HG03520 (cell line): Measurements from ENCODE around the gene SRRM2.
A peak's percentile ranks its signal among the peaks of the same experiment; 100 is the strongest.
"Not testable (repeated sequence)": the region's sequence is repeated elsewhere in the genome, so short reads cannot be mapped to it uniquely, and the experiment has no call there.

Experiments used
- ATAC-seq: cut with Tn5 transposase; IDR thresholded peaks from one replicate; pipeline ENCODE4 v1.9.1; 2021; ENCODE audit warnings: mild to moderate bottlenecking, moderate library complexity; ENCODE audit not compliant: unreplicated experiment

The SRRM2 gene

DNA sequence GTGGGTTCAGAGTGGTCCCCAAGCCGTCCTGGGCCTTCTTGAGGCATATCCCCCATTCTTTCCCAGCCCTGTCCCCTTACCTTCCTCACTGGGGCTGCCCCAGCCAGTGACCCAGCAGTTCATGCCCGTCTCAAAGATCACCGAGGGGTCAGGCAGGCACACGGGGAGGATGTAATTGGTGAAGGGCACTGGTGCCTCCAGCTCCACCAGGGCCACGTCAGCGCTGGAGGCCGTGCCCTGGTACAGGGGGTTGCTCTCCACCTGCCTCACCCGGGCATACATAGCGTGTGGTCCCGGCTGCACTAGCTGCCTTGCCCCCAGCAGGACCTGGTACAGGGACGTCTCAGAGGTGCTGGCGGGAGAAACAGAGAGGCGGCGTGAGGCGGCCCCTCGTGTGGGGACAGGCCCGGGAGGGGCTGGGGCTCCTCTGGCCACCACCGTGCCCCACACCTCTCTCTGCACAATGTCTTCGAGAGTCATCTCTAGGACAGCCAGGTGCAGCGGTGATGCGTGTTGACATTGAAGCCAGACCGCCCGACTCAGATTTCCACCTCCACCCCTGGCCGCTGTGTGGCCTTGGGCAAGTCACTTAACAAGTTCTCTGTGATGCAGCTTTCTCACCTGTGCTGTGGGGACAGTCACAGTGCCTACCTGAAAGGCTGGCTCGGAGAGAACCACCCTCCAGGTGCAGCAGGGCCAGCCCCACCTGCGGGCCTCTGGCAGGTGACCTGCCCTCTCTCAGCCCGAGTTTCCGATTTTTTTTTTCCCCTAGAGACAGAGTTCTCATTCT, 38.3 kb upstream of the SRRM2 start:
- no peak for ATAC-seq

- ATAC-seq = no peak
Observed at GRCh38 chr16:2715064-2715463, 37.4 kb upstream of the SRRM2 start.

DNA sequence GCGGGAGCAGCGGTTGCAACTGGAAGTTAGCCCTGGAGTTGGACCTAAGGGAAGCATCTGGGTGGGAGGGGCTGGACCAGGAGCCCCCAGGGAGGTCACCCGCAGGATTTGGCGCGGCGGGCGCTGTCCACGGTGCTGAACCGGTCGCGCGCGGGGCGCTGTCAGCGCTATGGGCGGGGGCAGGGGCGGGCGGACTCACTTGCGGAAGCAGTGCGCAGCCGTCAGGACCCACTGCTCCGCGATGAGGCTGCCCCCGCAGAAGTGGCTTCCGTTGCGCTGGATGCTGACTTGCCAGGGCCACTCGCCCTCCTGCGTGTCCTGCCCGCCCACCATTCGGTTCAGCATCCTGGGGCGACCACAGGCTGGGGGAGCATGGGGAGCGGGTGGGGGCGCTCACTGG, 36.9 kb upstream of the SRRM2 start:
- ATAC-seq = no peak

DNA sequence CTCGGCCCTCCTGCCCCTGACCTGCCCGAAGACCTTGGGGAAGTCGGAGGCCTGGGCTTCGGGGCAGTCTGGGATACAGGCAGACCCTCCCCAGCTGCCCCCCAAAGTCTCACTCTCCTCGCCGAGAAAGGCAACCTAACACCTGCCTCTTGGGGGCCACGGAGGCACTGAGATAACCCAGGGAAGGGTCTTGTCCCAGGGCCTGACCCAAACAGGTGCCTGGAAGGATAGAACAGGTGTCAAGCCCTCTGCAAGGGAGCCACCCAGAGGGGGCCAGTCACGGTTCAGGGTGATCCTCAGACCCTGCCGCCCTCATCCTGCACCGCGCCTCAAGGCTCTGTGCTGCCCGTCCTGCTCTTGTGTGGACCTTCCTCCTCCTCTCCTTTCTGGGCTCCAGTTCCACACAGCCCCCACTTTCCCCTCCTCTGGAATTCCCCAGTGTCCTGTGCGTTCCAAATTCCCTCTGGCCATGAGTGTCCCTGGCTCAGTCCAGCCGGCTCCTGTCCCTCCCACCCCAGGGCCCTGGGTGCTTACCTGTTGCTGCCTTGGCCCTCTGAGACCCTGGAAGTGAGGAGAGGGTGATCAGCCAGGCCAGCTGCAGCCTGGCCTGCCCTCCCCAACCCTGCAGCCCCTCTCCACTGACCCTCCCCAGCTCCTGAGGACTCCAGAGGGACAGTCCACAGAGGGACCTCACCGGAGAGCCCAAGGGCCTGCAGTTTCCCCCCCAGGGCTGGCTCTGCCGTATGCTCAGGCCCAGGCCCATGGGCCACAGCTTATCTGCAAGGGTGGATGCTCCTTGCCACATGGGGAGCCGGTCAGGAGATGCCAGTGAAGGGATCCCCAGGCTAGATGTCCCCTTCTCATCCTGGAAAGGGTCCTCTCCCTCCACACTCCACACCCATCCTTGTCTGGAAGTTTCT, 36.2 kb upstream of the SRRM2 start:
- ATAC-seq = no peak

DNA sequence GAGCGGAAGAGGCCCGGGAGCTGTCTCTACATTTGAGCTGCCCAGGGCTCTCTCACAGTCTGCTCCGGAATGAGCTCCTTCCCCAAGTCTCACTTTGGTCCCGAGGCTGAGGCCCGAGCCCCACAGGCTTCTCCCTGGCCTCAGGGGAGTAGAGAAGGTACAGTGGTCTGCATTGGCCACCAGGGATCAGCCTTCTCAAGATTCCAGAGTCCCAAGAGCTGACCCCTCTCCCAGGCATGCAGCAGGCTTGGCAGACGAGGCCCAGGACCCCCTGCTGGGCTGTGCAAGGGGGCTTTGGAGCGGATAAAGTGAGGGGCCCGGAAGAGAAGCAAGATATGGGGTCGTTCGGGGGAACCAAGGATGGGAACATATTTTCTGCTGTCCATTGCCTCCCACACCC, 35.5 kb upstream of the SRRM2 start:
- no peak for ATAC-seq

DNA sequence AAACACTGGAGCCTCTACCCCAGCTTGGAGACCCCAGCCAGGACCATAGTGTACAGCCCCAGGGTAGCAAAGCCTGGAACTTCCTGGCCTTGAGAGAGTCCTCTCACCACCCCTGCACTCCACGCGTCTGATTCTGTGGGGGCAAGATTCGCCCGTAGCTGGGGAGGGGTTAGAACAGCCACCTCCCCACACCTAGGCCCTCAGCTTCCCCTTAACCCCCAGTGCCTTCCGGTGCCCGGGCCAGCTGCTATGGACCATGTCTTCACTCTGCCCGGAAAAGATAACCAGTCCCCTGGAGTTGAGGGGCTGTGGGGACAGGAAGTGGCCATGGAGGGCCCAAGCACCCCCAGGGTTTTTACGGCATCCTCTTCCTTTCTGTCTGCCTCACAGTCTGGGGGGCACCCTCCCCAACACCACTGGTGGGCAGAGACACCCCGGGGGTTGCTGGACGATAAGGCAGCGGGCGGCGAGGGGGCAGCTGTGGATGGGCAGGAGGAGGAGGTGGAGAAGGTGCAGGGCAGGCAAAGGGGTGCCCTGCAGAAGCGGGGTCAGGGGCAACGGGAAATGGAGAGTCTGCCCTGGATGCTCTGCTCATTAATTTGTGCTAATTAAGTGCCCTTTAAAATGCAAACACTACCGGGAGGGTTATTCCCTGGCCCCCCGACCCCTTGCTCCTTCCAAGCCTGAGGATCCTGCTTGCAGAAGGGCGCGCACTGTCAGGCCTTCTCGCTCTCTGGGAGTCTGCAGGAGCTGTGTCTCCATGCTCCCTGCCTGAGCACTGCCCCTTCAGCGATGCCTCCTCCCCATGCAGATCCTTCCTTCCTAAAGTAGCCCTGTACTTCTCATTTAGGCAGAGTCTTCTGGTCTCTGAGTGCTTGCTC, 34.8 kb upstream of the SRRM2 start:
- ATAC-seq = no peak

GRCh38 chr16:2719328-2720063, 32.9 kb upstream of the SRRM2 start:
- ATAC-seq = no peak

GRCh38 chr16:2720064-2720457, 32.4 kb upstream of the SRRM2 start, which contains the start of gene PRSS27:
Gene PRSS27, minus strand, starts transcription at chr16:2720224. Its CDS starts 64 bp downstream, at chr16:2720160.
- ATAC-seq = no peak

GRCh38 chr16:2720719-2721633, 31.5 kb upstream of the SRRM2 start:
- peak; percentile 74 for ATAC-seq

GRCh38 chr16:2721634-2722173, 30.7 kb upstream of the SRRM2 start:
- ATAC-seq = not testable (repeated sequence)

- no peak for ATAC-seq
Observed at GRCh38 chr16:2724088-2724676, 28.3 kb upstream of the SRRM2 start.

DNA sequence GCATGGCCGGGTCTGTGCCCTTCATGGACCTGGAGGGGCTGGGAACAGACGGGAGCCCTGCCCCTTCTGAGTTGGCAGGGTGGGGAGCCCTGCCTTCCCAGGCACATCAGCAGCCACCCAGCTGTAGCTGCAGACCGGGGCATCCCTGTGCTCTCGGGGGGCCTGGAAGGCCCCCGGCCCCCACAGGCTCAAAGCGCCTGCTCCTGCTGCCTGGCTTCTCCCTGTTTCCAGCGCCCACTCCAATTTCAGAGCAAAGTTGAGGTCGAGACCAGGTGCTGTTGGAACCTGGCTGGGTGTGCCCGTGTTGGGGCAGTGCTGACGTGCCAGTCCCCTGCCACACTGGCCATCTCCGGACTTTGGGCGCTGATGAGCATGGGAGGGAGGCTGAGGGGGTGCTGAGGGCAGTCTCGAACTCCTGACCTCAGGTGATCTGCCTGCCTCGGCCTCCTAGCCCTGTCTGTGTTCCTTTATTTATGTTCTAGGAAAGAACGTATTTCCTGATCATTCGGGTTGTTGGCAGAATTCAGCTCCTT, 27.6 kb upstream of the SRRM2 start:
- no peak for ATAC-seq

DNA sequence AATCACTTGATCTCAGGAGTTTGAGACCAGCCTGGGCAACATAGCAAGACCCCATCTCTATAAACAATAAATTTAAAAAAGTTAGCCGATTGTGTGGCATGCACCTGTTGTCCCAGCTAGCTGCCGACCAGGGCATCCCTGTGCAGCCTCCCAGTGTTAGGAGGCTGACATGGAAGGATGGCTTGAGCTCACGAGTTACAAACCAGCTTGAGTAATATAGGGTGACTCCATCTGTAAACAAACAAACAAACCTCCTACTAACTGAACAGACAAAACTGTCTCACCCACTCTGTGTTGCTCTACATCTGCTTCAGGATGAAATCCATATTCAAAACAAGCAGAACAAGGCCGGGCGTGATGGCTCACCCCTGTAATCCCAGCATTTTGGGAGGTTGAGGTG, 25.5 kb upstream of the SRRM2 start:
- no peak for ATAC-seq

- ATAC-seq = no peak
Observed at GRCh38 chr16:2728034-2728433, 24.4 kb upstream of the SRRM2 start.

DNA sequence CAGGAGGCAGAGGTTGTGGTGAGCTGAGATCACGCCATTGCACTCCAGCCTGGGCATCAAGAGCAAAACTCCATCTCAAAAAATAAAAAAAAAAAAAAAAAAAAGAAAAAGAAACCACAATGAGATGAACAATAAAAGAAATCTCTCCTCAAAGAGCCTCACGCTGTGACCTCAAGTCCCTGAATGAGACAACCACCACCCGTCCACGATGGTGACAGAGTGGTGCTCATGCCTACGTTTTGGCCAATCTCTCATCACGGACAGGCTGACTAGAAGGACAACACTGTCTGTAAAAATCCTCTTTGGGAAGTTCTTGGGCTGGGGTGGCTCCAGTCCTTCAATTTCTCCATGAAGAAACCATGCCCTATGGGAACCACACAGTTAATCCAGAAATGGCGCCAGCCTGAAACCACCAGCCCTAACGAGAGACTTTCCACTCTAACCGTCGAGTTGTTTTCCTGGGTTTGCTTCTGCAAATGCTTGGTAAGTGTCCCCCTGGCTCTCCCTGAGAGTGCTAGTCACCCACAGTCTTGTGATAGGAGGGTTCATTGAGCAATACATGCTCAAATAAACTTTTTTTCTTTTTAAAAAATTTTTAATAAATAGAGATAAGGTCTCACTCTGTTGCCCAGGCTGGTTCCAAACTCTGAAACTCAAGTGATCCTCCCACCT, 17.5 kb upstream of the SRRM2 start:
- no peak for ATAC-seq

DNA sequence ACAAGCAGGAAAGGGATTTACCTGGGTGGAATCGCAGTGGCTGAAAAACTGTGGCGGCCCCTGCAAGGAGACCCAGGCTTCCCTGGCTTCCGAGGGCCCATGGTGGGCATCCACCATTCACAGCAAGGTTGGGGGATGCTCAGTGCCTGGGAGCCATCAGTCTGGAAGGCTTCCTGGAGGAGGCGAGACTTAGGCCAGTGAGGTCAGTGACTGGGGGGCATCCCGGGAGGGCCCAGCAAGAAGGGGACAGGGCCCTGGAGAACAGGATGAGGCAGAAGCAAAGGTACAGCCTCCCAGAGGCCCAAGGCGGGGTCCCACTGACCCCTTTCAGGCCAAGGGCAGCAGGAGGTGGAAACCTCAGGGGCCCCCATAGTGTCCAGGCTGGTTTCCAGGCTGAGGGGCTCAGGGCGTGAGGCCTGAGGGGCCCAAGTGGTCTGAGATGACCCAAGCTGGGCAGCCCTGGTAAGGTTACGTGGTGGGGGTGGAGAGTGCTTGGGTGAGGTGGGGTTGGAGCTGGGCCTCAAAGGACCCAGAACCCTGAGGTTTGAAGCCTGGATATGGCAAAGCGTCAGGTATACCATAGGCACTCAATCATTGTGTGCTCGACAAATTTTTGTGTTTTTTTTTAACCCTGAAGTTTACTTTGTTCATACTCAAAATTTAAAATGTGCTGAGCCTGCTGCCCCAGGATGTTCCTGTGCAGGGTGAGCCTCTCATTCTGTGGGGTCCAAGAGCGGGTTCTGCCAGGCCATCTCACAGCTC, 15.8 kb upstream of the SRRM2 start:
- no peak for ATAC-seq

DNA sequence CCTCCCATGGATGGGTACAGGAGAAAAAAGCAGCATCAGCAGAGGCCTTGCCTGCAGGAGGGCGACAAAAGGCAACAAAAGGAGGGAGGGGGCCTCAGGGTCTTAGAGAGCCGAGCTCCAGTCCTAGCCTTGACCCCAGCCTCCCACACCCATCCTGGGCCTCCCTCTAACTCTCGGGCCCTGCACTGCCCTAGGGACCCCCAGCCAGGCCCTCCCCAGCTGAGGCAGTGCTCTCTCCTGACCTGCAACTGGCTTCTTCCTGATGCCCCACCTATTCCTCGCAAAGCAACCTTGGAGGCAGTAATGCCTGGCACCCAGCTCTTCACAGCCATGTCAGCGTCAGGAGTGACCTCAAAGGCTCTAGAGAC, 15.2 kb upstream of the SRRM2 start:
- no peak for ATAC-seq
